Left lung (tissue), 14 donors: Measurements from ENCODE around the gene NEURL1. TPM values are rescaled to one million over a fixed set of nuclear protein-coding genes. Genes with fewer than 3 reads are reported as not detected.
A peak's percentile ranks its signal among the peaks of the same experiment; 100 is the strongest.

Experiments used
- ATAC-seq: fragments of 200-7000 bp; cut with Tn5 transposase; one replicate; pipeline ENCODE4 v1.9.1; 2020; ENCODE audit warnings: moderate library complexity
- DNase-seq, 4 donors: peaks; one replicate each; pipeline ENCODE4 v3.0.0-alpha.2; 2013 to 2020
- H3K27ac ChIP-seq, 2 donors: fragments of 200-600 bp; sonication (generic) in 1 of 2; one replicate each; pipeline versions ENCODE4 v1.5.0 to v1.8.0; 2020 to 2021
- H3K27me3 ChIP-seq, 2 donors: fragments of 200-600 bp; sonication (generic) in 1 of 2; one replicate each; pipeline versions ENCODE4 v1.5.0 to v1.8.0; 2020 to 2021
- H3K36me3 ChIP-seq, 2 donors: fragments of 200-600 bp; sonication (generic) in 1 of 2; one replicate each; pipeline versions ENCODE4 v1.5.0 to v1.8.0; 2020 to 2021
- H3K4me1 ChIP-seq, 2 donors: fragments of 200-600 bp; one replicate each; pipeline ENCODE4 v1.8.0; 2021
- H3K4me3 ChIP-seq, 2 donors: fragments of 200-600 bp; sonication (generic) in 1 of 2; one replicate each; pipeline versions ENCODE4 v1.5.0 to v1.8.0; 2020 to 2021; ENCODE audit warnings: mild to moderate bottlenecking in 1 of 2
- H3K9me3 ChIP-seq, 2 donors: fragments of 200-600 bp; sonication (generic) in 1 of 2; one replicate each; pipeline versions ENCODE4 v1.5.0 to v1.8.0; 2020 to 2021
- intact Hi-C, 2 donors: fragments of 100-400 bp; cut with DNase I; formaldehyde crosslinking; loops; one replicate each; pipeline versions ENCODE4 v1.11.2 to v1.14.2; 2022
- long read RNA-seq, 12 donors: library from polyadenylated mRNA in 2 of 12; unstranded in 2 of 12; transcript quantifications; one replicate each; pipeline ENCODE4 v2.0.0 and lab custom pipeline, GENCODE V29; 2019 to 2026
- polyA plus RNA-seq, 6 donors: library from polyadenylated mRNA; unstranded; fragments of 120-200 nt; gene quantifications; one replicate each; pipeline ENCODE4 v1.2.1, GENCODE V29; 2013; ENCODE audit not compliant: insufficient read length in 6 of 6
- total RNA-seq, 2 donors: library from RNA; stranded (reverse); fragmentation: NEBNext Ultra II Directional; extraction: Animal tissue kit (Norgen Biotek cat#: 25700); gene quantifications; one replicate each; pipeline ENCODE4 v1.2.1, GENCODE V29; 2021
- TF ChIP-seq, protein P1 (sequence below), 2 donors: fragments of 200-600 bp; sonication (generic) in 1 of 2; IDR thresholded peaks; one replicate each; pipeline versions ENCODE4 v1.5.0 to v1.8.0; 2021; ENCODE audit warnings: antibody characterized with exemption in 2 of 2
- donor health status: DM: no; HTN: yes; CAD: no.
- donor health status: DM: no; HTN: no; CAD: no.

Gene NEURL1
- under 1 TPM; 0.76 TPM for total RNA-seq
- 1 to 10 TPM; 1.3 to 2.1 (median 1.5) TPM for polyA plus RNA-seq
- long read RNA-seq, donor 1, partial matches to known transcripts, result 30 of 30 reads
- long read RNA-seq, donor 1, other reads (novel, unspliced or antisense), result 0 of 30 reads
- long read RNA-seq, donor 2, result 0 reads
- long read RNA-seq, donor 3, partial matches to known transcripts, result 10 of 15 reads
- long read RNA-seq, donor 3, other reads (novel, unspliced or antisense), result 5 of 15 reads
- long read RNA-seq, donor 4, partial matches to known transcripts, result 1 of 1 reads
- long read RNA-seq, donor 4, other reads (novel, unspliced or antisense), result 0 of 1 reads
- long read RNA-seq, donor 5, result 0 reads
- long read RNA-seq, donor 6, result 0 reads
- long read RNA-seq, donor 7, result 0 reads
- long read RNA-seq, donor 8, result 0 reads
- long read RNA-seq, donor 9, result 0 reads
- long read RNA-seq, donor 10, partial matches to known transcripts, result 1 of 2 reads
- long read RNA-seq, donor 10, other reads (novel, unspliced or antisense), result 1 of 2 reads
- long read RNA-seq, donor 11, full-length matches to known transcripts, result 1 of 1 reads
- long read RNA-seq, donor 11, partial matches to known transcripts, result 0 of 1 reads
- long read RNA-seq, donor 11, other reads (novel, unspliced or antisense), result 0 of 1 reads
- long read RNA-seq, donor 12, result 0 reads

DNA sequence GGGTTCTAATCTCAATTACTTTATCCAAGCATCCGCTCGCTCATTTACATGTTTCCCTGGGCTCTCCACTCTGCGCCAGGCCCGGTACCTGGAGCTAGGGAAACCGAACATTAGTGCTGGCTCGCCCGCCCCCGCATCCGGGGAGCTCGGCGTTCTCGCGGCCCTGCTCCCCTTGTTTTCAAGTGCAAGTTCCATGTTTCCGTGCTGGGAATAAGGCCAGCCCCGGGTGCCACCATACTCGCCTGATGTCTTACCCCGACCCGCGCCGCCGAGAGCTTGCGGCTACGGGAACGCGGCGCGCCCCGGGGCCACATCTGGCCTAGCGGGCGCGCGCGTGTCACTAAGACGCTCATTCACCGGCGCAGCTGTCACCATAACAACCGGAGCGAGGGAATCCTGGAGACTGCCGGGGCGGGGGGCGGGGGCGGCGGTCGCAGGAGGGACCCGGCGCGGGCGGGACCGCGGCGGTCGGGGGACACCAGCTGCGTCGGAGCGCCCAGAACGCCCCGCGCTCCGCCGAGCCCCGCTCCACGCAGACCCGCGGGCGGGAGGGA is at the start of gene NEURL1:
Gene NEURL1, plus strand, starts transcription at position 344 of the 554 bp plus-strand sequence. CDS start 683 bp downstream, outside the sequence.
- no peak within 1 kb of the TSS for H3K27ac ChIP-seq
- peak within 1 kb of the TSS; percentile 37 to 41 for H3K4me3 ChIP-seq
- peaks cover 5 to 17% of the 10 kb centered on the region in 2 donors for H3K4me1 ChIP-seq
- DNase-seq, result peak in 2 of 4 donors; percentile 53 to 72
- no peaks in the 10 kb centered on the region for H3K36me3 ChIP-seq
- ATAC-seq, result peak; percentile 7
- peaks cover 42 to 73% of the 10 kb centered on the region in 2 donors for H3K27me3 ChIP-seq
- intact Hi-C loops, result no loop called here
- no peaks in the 10 kb centered on the region for H3K9me3 ChIP-seq
- TF ChIP-seq, protein P1, sequence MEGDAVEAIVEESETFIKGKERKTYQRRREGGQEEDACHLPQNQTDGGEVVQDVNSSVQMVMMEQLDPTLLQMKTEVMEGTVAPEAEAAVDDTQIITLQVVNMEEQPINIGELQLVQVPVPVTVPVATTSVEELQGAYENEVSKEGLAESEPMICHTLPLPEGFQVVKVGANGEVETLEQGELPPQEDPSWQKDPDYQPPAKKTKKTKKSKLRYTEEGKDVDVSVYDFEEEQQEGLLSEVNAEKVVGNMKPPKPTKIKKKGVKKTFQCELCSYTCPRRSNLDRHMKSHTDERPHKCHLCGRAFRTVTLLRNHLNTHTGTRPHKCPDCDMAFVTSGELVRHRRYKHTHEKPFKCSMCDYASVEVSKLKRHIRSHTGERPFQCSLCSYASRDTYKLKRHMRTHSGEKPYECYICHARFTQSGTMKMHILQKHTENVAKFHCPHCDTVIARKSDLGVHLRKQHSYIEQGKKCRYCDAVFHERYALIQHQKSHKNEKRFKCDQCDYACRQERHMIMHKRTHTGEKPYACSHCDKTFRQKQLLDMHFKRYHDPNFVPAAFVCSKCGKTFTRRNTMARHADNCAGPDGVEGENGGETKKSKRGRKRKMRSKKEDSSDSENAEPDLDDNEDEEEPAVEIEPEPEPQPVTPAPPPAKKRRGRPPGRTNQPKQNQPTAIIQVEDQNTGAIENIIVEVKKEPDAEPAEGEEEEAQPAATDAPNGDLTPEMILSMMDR (IDR thresholded peaks at IDR 0.05), result no peak

DNA sequence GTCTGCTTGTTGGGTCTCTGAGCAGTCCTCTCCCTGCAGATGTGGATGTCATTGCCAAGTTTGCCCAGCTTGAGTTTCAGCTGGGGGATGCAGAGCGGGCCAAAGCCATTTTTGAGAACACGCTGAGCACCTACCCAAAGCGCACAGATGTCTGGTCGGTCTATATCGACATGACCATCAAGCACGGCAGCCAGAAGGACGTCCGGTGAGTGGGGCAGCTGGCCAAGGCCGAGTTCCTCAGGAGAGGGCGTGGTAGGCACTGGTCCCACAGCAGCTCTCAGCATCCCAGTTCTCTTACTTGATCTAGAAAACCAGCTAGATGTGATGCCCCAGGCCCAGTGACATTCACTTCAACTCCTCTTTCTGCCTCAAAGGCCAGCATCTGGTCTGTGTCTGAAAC is 49.0 kb upstream of the NEURL1 start:
- no peaks in the 10 kb centered on the region for H3K9me3 ChIP-seq
- no peak overlapping the region for H3K4me3 ChIP-seq
- DNase-seq (peak in 1 of 4 donors; percentile 58), ATAC-seq (no peak)
- intact Hi-C loops, result no loop called here
- TF ChIP-seq, protein P1 (IDR thresholded peaks at IDR 0.05), result no peak
- H3K27me3 ChIP-seq, result no peaks in the 10 kb centered on the region
- H3K36me3 ChIP-seq, result peaks cover 0 to 98% of the 10 kb centered on the region in 2 donors
- H3K4me1 ChIP-seq, result peaks cover 19 to 60% of the 10 kb centered on the region in 2 donors
- no peak overlapping the region for H3K27ac ChIP-seq

DNA sequence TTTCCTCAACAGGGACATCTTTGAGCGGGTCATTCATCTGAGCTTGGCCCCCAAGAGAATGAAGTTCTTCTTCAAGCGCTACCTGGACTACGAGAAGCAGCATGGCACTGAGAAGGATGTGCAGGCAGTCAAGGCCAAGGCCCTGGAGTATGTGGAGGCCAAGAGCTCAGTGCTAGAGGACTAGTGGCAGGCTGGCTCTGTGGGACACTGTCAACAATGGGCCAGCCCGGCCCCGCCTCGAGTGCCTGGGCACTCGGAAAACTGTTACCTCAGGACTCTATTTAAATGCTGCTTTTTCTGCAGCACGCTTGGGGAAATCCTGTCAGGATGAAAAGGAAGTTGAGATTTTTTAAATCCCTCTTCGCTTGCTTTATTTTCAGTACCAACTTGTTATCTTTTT is 48.1 kb upstream of the NEURL1 start:
- ATAC-seq (no peak), DNase-seq (peak in 1 of 4 donors; percentile 55)
- Histone ChIP-seq H3K36me3 (peaks cover 0 to 98% of the 10 kb centered on the region in 2 donors), H3K4me3 (no peak overlapping the region), H3K4me1 (peaks cover 27 to 69% of the 10 kb centered on the region in 2 donors), H3K27me3 (no peaks in the 10 kb centered on the region), H3K27ac (peak overlapping the region in 1 of 2 donors; percentile 63), H3K9me3 (no peaks in the 10 kb centered on the region)
- TF ChIP-seq, protein P1 (IDR thresholded peaks at IDR 0.05), result no peak
- intact Hi-C loops, result no loop called here

DNA sequence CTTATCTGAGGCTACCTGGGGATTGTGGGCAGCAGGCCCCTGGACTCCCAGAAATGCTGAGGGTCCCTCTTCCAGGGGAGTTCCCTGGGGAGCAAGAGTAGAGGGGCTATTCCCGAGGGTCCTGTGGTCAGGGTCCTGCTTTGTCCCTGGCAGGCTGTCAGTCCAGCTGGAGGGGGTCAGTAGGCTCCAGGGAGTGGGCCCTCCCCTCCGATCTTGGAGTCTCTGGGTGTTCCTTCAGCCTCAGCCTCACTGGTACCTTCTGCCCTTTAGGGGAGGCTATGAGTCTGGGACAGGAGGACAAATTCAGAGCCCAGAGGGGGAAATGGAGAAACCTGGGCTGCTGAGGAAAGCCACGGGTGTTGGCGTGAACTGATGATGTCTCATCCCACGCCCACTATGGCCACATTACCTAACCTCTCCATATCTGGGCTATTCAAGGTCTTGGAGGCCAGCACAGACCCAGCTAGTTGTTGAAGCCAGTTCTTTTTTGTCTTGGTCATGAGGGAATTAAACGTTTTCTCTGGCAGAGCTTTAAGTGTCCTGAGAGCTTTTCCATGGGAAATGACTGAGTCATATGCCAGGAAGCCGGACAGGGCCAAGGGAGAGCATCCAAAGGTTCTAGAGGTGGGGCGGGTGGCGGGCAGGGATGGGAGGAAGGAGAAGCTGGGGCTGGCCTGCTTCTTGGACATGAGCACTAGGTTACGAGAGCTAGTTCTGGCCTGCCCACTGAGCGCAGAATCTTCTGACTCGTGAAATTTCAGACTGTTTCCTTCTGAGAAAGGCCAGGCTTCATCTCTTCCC is 47.5 kb upstream of the NEURL1 start:
- H3K36me3 ChIP-seq, result peaks cover 0 to 94% of the 10 kb centered on the region in 2 donors
- no peak overlapping the region for H3K4me3 ChIP-seq
- no peaks in the 10 kb centered on the region for H3K9me3 ChIP-seq
- TF ChIP-seq, protein P1 (IDR thresholded peaks at IDR 0.05), result no peak
- H3K4me1 ChIP-seq, result peaks cover 31 to 75% of the 10 kb centered on the region in 2 donors
- ATAC-seq (peak; percentile 39), DNase-seq (peak in 1 of 4 donors; percentile 51)
- H3K27ac ChIP-seq, result peak overlapping the region; percentile 10 to 63
- no peaks in the 10 kb centered on the region for H3K27me3 ChIP-seq
- intact Hi-C loops, result no loop called here
